Neuronal stem cell (in vitro differentiated cells): ENCODE measurements around the gene MYD88.

Experiments used
- DNase-seq: peaks from one replicate; pipeline ENCODE4 v3.0.0-alpha.2; 2013; ENCODE audit warnings: low spot score
- H2AFZ ChIP-seq: one replicate; pipeline ENCODE4 v1.6.1; 2013; ENCODE audit warnings: mild to moderate bottlenecking, low read length, inconsistent platforms
- H2AK5ac ChIP-seq: 2 replicates; pipeline ENCODE4 v1.6.1; 2013; ENCODE audit warnings: low read depth, mild to moderate bottlenecking, inconsistent platforms, low read length, moderate library complexity, mixed read lengths
- H2BK120ac ChIP-seq: 2 replicates; pipeline ENCODE4 v1.6.1; 2013; ENCODE audit warnings: low read depth, mild to moderate bottlenecking, inconsistent platforms, low read length, moderate library complexity, mixed read lengths
- H2BK12ac ChIP-seq: one replicate; pipeline ENCODE4 v1.6.1; 2013; ENCODE audit warnings: low read length, inconsistent platforms
- H2BK15ac ChIP-seq: 2 replicates; pipeline ENCODE4 v1.6.1; 2013; ENCODE audit warnings: mild to moderate bottlenecking, low read length, inconsistent platforms, mixed read lengths
- H2BK5ac ChIP-seq: one replicate; pipeline ENCODE4 v1.6.1; 2013; ENCODE audit warnings: inconsistent platforms, mild to moderate bottlenecking, low read length, moderate library complexity
- H3K14ac ChIP-seq: one replicate; pipeline ENCODE4 v1.6.1; 2013; ENCODE audit warnings: low read length, inconsistent platforms
- H3K18ac ChIP-seq: 2 replicates; pipeline ENCODE4 v1.6.1; 2013; ENCODE audit warnings: low read length, inconsistent platforms
- H3K23ac ChIP-seq: 2 replicates; pipeline ENCODE4 v1.6.1; 2013; ENCODE audit warnings: low read depth, mild to moderate bottlenecking, mixed read lengths, low read length, inconsistent platforms; ENCODE audit not compliant: poor library complexity
- H3K27ac ChIP-seq: replicated peaks from 3 replicates; pipeline ENCODE4 v1.5.1; 2013; ENCODE audit warnings: low read length, inconsistent platforms
- H3K27me3 ChIP-seq, 3 experiments: 2 replicates each; pipeline ENCODE4 v1.6.1; 2013; ENCODE audit warnings: low read length in 3 of 3, mild to moderate bottlenecking in 2 of 3, inconsistent platforms in 1 of 3, low read depth in 1 of 3, mixed read lengths in 1 of 3, moderate library complexity in 1 of 3; ENCODE audit not compliant: control insufficient read depth in 3 of 3, insufficient read depth in 3 of 3
- H3K36me3 ChIP-seq, 2 donors: replicated peaks in 1 of 2; 2 replicates each; pipeline ENCODE4 v1.6.1; 2013; ENCODE audit warnings: low read length in 2 of 2; ENCODE audit not compliant: control insufficient read depth in 2 of 2, insufficient read depth in 2 of 2
- H3K4ac ChIP-seq: 2 replicates; pipeline ENCODE4 v1.6.1; 2013; ENCODE audit warnings: inconsistent platforms, mild to moderate bottlenecking, low read length, moderate library complexity
- H3K4me1 ChIP-seq, 2 donors: 1 replicate in 1 of 2; 2 replicates in 1 of 2; pipeline ENCODE4 v1.6.1; 2013; ENCODE audit warnings: low read length in 2 of 2, low read depth in 1 of 2; ENCODE audit not compliant: control insufficient read depth in 2 of 2, insufficient read depth in 1 of 2
- H3K4me2 ChIP-seq: one replicate; pipeline ENCODE4 v1.6.1; 2013; ENCODE audit warnings: mild to moderate bottlenecking, low read length, inconsistent platforms; ENCODE audit not compliant: insufficient read depth, poor library complexity, severe bottlenecking
- H3K4me3 ChIP-seq, 2 donors: 2 replicates each; pipeline ENCODE4 v1.5.1; 2013; ENCODE audit warnings: low read length in 2 of 2, mild to moderate bottlenecking in 2 of 2, inconsistent platforms in 1 of 2, moderate library complexity in 1 of 2
- H3K79me1 ChIP-seq: one replicate; pipeline ENCODE4 v1.6.1; 2013; ENCODE audit warnings: low read depth, mild to moderate bottlenecking, inconsistent platforms, low read length, moderate library complexity
- H3K9ac ChIP-seq: one replicate; pipeline ENCODE4 v1.6.1; 2013; ENCODE audit warnings: mild to moderate bottlenecking, low read depth, low read length, inconsistent platforms; ENCODE audit not compliant: poor library complexity
- H3K9me3 ChIP-seq, 2 donors: replicated peaks in 1 of 2; 2 replicates each; pipeline versions ENCODE3 to v1.6.1; 2013; ENCODE audit warnings: low read length in 2 of 2, mild to moderate bottlenecking in 2 of 2, inconsistent platforms in 1 of 2, low read depth in 1 of 2, mixed read lengths in 1 of 2, moderate library complexity in 1 of 2; ENCODE audit not compliant: control insufficient read depth in 2 of 2, insufficient read depth in 1 of 2
- H4K8ac ChIP-seq: one replicate; pipeline ENCODE4 v1.6.1; 2013; ENCODE audit warnings: low read depth, mild to moderate bottlenecking, inconsistent platforms, low read length, moderate library complexity
- H4K91ac ChIP-seq: one replicate; pipeline ENCODE4 v1.6.1; 2013; ENCODE audit warnings: low read length, low read depth, mild to moderate bottlenecking, inconsistent platforms; ENCODE audit not compliant: poor library complexity
- WGBS, 2 donors: extraction: QIAGEN DNeasy Blood & Tissue Kit; methylation state at CpG; one replicate each; pipeline ENCODE4 v1.1.7; 2013; ENCODE audit warnings: missing lambda C conversion rate in 2 of 2, mixed read lengths in 1 of 2; ENCODE audit not compliant: insufficient read length in 2 of 2, insufficient replicate concordance in 1 of 2; ENCODE audit errors: extremely low coverage in 2 of 2; 5-methylcytosine and 5-hydroxymethylcytosine counted together

MYD88 gene

DNA sequence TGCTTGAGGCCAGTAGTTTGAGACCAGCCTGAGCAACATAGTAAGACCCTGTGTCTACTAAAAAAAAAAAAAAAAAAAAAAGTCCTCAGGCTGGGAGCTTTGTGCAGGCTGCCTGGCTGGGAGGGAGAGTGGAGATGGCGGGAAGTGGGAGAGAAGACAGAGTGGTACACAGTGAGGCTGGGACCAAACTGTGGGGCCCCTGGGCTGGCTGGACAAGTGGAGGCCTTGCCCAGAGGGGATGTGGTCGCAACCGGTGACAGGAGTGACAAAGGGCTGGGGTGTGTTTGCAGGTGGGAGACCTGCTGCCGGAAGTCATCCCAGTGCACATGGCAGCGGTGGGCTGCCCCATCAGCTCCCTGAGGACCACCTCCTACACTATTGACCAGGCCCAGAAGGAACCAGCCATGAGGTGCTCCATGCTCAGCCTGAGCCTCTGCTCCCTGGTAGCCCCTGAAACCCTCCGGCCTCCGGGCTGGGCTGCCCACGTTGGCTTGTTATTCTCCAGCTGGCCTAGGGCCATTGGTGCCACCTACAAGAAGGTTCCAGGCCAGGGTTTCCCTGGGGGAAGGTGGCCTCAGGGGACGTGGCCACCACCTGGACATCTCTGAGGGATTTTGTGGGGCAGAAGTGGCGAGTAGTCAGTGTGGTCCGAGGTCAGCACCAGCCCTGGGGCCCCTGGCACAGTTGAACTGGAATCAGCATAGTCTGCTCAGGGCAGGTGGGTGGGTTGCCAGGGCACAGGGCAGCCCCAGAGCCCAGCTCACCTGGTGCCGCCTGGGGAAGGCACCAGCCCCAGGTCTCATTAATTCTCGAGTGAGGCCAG, 24.2 kb upstream of the MYD88 start:
- no peak overlapping the region for H2BK12ac ChIP-seq
- peak overlapping the region; percentile 25 for H3K23ac ChIP-seq
- no peak overlapping the region for H3K4me2 ChIP-seq
- H3K79me1 ChIP-seq, result peaks cover 4% of the 10 kb centered on the region
- WGBS, 2 donors, result no CpG with 5 or more reads among the region's 13 CpGs
- H3K4ac ChIP-seq, result no peak overlapping the region
- H2BK15ac ChIP-seq, result no peak overlapping the region
- DNase-seq, result no peak
- H3K18ac ChIP-seq, result no peak overlapping the region
- no peaks in the 10 kb centered on the region for H3K4me1 ChIP-seq
- H2AFZ ChIP-seq, result no peak overlapping the region
- H3K27me3 ChIP-seq, result peaks cover 0 to 2% (median 0%) of the 10 kb centered on the region in 3 experiments
- no peak overlapping the region for H2BK120ac ChIP-seq
- peak overlapping the region; percentile 22 for H3K14ac ChIP-seq
- H3K9ac ChIP-seq, result peak overlapping the region; percentile 53
- H2BK5ac ChIP-seq, result no peak overlapping the region
- H3K36me3 ChIP-seq, result peaks cover 12 to 17% of the 10 kb centered on the region in 2 donors
- H3K27ac ChIP-seq, result no peak overlapping the region
- peak overlapping the region in 1 of 2 donors; percentile 22 for H3K4me3 ChIP-seq
- H2AK5ac ChIP-seq, result no peak overlapping the region
- no peak overlapping the region for H4K8ac ChIP-seq
- no peak overlapping the region for H4K91ac ChIP-seq
- H3K9me3 ChIP-seq, result peaks cover 0 to 2% of the 10 kb centered on the region in 2 donors

DNA sequence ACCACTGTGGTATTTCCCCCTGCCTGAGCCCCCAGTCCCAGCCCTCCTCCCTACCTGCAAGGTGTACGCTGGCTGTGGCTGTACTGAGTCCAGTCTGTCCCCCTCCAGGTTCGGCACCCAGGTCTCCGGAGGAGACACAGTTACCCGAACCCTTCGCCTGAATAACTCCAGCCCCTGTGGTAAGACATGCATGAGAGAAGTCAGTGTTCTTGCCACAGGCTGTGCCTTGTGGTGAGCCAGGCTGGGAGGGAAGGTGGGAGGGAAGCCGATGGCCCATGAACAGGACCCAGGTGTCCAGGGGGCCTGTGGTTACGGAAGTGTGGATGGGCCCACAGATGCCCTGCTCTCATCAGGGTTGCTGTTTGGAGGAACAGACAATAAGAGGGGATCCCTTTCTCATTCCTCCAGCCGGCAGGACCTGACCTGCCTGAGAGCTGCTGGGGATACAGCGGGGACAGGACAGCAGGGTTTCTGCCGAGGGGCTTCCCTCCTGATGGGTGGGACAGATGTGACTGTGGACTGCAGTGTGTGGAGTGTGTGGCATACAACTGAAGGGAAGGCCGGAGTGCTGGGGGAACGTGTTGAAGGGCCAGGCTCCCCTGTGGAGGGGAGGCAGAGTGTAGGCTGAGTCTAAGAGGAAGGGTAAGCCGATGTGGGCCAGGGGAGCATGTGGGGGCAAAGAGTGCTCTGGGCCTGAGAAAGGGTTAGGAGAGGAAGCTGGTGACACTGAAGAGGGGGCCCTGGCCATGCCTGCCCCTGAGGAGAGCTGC, 23.4 kb upstream of the MYD88 start:
- Histone ChIP-seq H3K4me1 (no peaks in the 10 kb centered on the region), H3K23ac (peak overlapping the region; percentile 60), H3K18ac (peak overlapping the region; percentile 58), H2BK5ac (no peak overlapping the region), H3K79me1 (peaks cover 2% of the 10 kb centered on the region), H3K4me2 (no peak overlapping the region), H3K27ac (no peak overlapping the region), H3K14ac (peak overlapping the region; percentile 31), H3K9ac (no peak overlapping the region), H3K27me3 (peaks cover 0 to 2% (median 0%) of the 10 kb centered on the region in 3 experiments), H2BK120ac (no peak overlapping the region), H4K8ac (peak overlapping the region; percentile 29), H2AK5ac (peak overlapping the region; percentile 18), H3K4me3 (peak overlapping the region in 1 of 2 donors; percentile 18), H3K4ac (no peak overlapping the region), H2BK12ac (no peak overlapping the region), H2AFZ (no peak overlapping the region), H2BK15ac (no peak overlapping the region), H3K36me3 (peaks cover 15 to 17% of the 10 kb centered on the region in 2 donors), H3K9me3 (peaks cover 0 to 2% of the 10 kb centered on the region in 2 donors), H4K91ac (no peak overlapping the region)
- no peak for DNase-seq
- WGBS, 2 donors, result no CpG with 5 or more reads among the region's 13 CpGs

DNA sequence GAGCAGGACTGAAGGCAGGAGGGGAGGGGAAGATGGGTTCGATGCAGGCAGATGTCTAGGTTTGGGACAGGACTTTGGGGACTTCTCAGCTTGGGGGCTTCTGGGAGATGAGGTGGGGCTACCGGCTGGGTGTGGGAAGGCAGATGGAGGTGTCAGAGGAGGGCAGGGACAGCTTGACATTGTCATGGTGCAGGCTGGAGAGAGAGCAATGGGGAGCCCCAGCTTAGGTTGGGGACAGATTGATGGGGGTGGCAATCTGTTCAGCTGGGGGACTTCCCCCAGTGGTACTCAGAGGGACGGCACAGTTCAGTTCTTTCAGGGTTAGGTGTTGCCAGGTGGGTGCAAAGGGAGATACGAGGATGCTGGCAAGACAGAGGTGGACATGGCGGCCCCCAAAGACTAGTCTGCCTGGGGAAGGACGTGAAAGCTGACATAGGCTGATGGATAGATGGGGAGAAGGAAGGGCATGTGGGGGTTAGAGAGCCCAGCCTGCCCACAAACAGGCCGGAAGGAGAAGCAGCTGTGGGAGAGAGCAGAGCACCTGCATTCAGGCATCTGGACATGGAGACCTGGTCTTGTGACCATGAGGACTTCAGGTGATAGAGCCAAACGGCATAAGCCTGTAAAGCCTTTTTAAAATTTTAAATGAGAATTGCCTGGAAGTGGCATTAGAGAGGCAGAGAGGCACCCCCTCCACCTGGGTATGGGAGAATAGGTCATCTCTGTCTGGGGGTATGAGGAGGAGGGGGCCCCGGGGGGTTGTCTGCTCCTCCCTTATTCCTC, 22.6 kb upstream of the MYD88 start:
- Histone ChIP-seq H4K8ac (peak overlapping the region; percentile 29), H3K36me3 (peaks cover 14 to 24% of the 10 kb centered on the region in 2 donors), H2AFZ (no peak overlapping the region), H3K27me3 (peaks cover 0 to 2% (median 0%) of the 10 kb centered on the region in 3 experiments), H3K4me1 (no peaks in the 10 kb centered on the region), H3K14ac (no peak overlapping the region), H2BK120ac (no peak overlapping the region), H3K23ac (peak overlapping the region; percentile 60), H4K91ac (no peak overlapping the region), H3K9ac (no peak overlapping the region), H3K27ac (no peak overlapping the region), H3K4ac (no peak overlapping the region), H2BK15ac (no peak overlapping the region), H3K4me2 (no peak overlapping the region), H2BK12ac (no peak overlapping the region), H2BK5ac (no peak overlapping the region), H3K18ac (peak overlapping the region; percentile 58), H3K9me3 (no peaks in the 10 kb centered on the region), H2AK5ac (peak overlapping the region; percentile 18), H3K4me3 (peak overlapping the region in 1 of 2 donors; percentile 18), H3K79me1 (peaks cover 4% of the 10 kb centered on the region)
- DNase-seq, result no peak
- WGBS, 2 donors, result no CpG with 5 or more reads among the region's 9 CpGs
